Right lobe of liver (tissue), 6 donors: Measurements from ENCODE around the gene NAGPA. TPM values are rescaled to one million over a fixed set of nuclear protein-coding genes. Genes with fewer than 3 reads are reported as not detected.

Source experiments
- ATAC-seq, 4 donors: fragments of 200-7000 bp; cut with Tn5 transposase; one replicate each; pipeline ENCODE4 v1.9.1; 2020; ENCODE audit warnings: mild to moderate bottlenecking in 4 of 4, moderate library complexity in 4 of 4
- DNase-seq, 3 donors: peaks; one replicate each; pipeline ENCODE4 v3.0.0-alpha.2; 2020
- H3K27ac ChIP-seq, 3 donors: fragments of 200-600 bp; one replicate each; pipeline ENCODE4 v1.8.0; 2022
- H3K27me3 ChIP-seq, 2 donors: fragments of 200-600 bp; one replicate each; pipeline ENCODE4 v1.8.0; 2022
- H3K36me3 ChIP-seq, 4 donors: fragments of 200-600 bp; sonication (generic) in 1 of 4; one replicate each; pipeline versions ENCODE4 v1.5.1 to v1.8.0; 2017 to 2022; ENCODE audit warnings: control low read depth in 1 of 4
- H3K4me1 ChIP-seq, 4 donors: fragments of 200-600 bp; sonication (generic) in 1 of 4; one replicate each; pipeline versions ENCODE4 v1.5.1 to v1.8.0; 2017 to 2022; ENCODE audit warnings: control low read depth in 1 of 4
- H3K4me3 ChIP-seq, 3 donors: fragments of 200-600 bp; one replicate each; pipeline ENCODE4 v1.8.0; 2022
- H3K9me3 ChIP-seq, 4 donors: fragments of 200-600 bp; sonication (generic) in 1 of 4; one replicate each; pipeline versions ENCODE4 v1.5.1 to v1.8.0; 2017 to 2022; ENCODE audit warnings: control low read depth in 1 of 4
- POLR2A ChIP-seq: fragments of 450-650 bp; IDR thresholded peaks from one replicate; pipeline ENCODE4 v1.6.1; 2017; ENCODE audit warnings: antibody characterized with exemption, mild to moderate bottlenecking
- WGBS: methylation state at CpG from one replicate; pipeline ENCODE4 v1.1.6; 2018; ENCODE audit warnings: low coverage, low lambda C conversion rate; ENCODE audit not compliant: insufficient coverage; ENCODE audit errors: missing lambda C conversion rate; 5-methylcytosine and 5-hydroxymethylcytosine counted together
- intact Hi-C, 2 donors: fragments of 100-400 bp; cut with DNase I; formaldehyde crosslinking; loops; one replicate each; pipeline versions ENCODE4 v1.11.2 to v1.14.1; 2022
- total RNA-seq, 6 experiments: library from RNA; depleted of rRNA in 2 of 6; stranded (reverse); fragments of >200 nt in 2 of 6; fragmentation: NEBNext Ultra II Directional in 3 of 6; extraction: Animal tissue kit (Norgen Biotek cat#: 25700) in 3 of 6; gene quantifications; one replicate each; pipeline versions ENCODE4 v1.1.0 to v1.2.4, GENCODE V29; 2016 to 2023
- TF ChIP-seq, protein P1 (sequence below), 4 donors: fragments of 200-600 bp in 3 of 4; fragments of 450-650 bp in 1 of 4; IDR thresholded peaks; one replicate each; pipeline versions ENCODE4 v1.5.1 to v1.8.0; 2016 to 2022; ENCODE audit warnings: antibody characterized with exemption in 4 of 4, mild to moderate bottlenecking in 2 of 4
- donor health status: DM: no; HTN: yes; CAD: no.
- donor health status: DM: no; HTN: no; CAD: no.
- donor health status: DM: no; HTN: no; CAD: no.
- donor health status: DM: no; HTN: yes; CAD: no.
- donor health status: DM: no; HTN: yes; CAD: no.

The NAGPA gene
- total RNA-seq, 6 experiments from 2014 or later: 6.6 to 22.1 (median 8.4) TPM

DNA sequence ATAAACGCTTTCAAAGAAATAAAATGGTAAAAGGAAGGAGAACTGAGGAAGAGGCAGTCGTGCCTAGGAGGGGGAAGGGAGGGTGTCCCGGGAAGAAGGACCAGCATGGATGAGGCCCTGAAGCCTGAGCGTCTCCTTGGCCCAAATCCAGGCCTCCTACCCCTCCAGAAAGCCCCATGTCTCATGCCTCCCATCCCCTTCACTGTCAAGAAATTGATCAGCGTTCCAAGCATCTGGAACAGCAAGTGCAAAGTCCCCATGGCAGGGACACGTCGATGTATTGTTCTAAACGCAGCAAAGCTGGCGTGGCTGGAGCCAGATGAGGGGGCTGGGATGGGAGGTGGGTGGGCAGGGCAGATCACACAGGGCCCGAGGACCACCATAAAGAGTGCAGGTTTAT, 53.0 kb downstream of the NAGPA start:
- intact Hi-C loops: no loop called here
- Histone ChIP-seq H3K27ac (no peak overlapping the region), H3K4me1 (no peaks in the 10 kb centered on the region), H3K4me3 (no peak overlapping the region), H3K36me3 (no peaks in the 10 kb centered on the region), H3K27me3 (no peaks in the 10 kb centered on the region), H3K9me3 (no peaks in the 10 kb centered on the region)
- no peak for ATAC-seq
- TF ChIP-seq POLR2A: no peak
- TF ChIP-seq, protein P1, sequence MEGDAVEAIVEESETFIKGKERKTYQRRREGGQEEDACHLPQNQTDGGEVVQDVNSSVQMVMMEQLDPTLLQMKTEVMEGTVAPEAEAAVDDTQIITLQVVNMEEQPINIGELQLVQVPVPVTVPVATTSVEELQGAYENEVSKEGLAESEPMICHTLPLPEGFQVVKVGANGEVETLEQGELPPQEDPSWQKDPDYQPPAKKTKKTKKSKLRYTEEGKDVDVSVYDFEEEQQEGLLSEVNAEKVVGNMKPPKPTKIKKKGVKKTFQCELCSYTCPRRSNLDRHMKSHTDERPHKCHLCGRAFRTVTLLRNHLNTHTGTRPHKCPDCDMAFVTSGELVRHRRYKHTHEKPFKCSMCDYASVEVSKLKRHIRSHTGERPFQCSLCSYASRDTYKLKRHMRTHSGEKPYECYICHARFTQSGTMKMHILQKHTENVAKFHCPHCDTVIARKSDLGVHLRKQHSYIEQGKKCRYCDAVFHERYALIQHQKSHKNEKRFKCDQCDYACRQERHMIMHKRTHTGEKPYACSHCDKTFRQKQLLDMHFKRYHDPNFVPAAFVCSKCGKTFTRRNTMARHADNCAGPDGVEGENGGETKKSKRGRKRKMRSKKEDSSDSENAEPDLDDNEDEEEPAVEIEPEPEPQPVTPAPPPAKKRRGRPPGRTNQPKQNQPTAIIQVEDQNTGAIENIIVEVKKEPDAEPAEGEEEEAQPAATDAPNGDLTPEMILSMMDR (IDR thresholded peaks at IDR 0.05): no peak
- no peak for DNase-seq
- WGBS: no CpG with 5 or more reads among the region's 10 CpGs

DNA sequence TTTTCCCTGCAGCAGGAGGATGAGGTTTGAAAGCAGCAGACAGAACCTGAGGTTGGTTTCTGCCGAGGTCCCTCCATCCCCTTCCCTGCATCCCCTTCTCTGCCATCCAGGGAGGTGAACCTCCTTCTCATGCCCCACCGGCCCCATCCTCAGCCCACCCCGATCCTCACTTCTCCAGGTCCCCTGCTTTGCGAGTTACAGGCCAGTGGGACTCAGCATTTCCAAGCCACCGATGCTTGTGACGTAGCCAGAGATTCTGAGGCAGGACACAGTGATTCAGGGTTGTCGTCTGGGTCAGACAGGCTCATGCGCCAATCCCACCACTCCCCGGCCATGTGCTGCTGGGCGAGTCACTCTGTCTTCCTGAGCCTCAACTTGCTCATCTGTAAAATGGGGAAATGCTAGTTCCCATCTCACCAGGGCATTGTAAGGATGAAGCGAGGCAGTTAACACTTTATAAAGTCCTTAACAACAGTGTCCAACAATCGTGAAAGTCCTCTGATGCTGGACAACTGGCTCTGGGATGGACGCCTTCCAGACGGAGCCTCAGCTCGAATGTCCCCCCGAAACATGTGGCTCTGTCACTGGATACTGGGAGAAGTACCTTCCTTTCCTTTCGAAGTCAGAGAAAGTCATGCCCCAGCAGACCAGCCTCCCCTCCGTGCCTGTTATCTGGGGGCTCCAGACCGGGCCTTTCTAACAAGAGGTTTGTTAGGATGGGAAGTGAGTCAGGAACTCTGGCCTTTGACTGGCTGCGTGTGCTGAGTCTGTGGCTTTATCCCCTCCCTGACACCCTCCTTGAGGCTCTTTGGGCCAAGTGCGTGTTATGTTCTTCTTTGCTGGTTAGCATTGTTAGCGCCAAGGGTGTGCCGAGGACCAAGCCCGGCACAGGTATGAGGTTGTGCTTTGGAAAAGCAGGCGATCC, 53.7 kb downstream of the NAGPA start:
- no peak for DNase-seq
- Histone ChIP-seq H3K4me1 (no peaks in the 10 kb centered on the region), H3K27me3 (no peaks in the 10 kb centered on the region), H3K27ac (no peak overlapping the region), H3K4me3 (no peak overlapping the region), H3K9me3 (no peaks in the 10 kb centered on the region), H3K36me3 (no peaks in the 10 kb centered on the region)
- 49% methylated on average over 22 of the region's 25 CpGs for WGBS
- no peak for TF ChIP-seq POLR2A
- TF ChIP-seq, protein P1 (IDR thresholded peaks at IDR 0.05): no peak
- intact Hi-C loops: no loop called here
- no peak for ATAC-seq

DNA sequence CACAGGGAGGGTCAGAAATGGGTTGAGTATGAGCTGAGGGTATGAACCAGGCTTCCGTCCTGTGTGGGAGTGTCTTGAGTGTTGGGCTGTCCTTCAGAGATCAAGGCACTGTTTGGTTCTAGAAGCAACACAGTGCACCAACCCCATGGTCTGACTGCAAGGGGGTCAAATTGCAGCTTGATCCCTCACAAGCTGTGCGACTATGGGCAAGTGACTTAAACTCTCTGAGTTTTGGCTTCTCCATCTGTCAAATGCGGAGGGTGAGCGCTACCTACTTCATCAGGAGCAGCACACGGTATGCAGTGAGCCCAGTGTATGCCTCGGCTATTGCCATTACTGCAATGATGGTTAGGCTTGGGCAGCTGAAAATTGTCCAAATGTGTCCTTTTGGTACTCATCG, 54.6 kb downstream of the NAGPA start:
- no peak for ATAC-seq
- TF ChIP-seq, protein P1 (IDR thresholded peaks at IDR 0.05): no peak
- TF ChIP-seq POLR2A: no peak
- Histone ChIP-seq H3K4me1 (no peaks in the 10 kb centered on the region), H3K27ac (no peak overlapping the region), H3K9me3 (no peaks in the 10 kb centered on the region), H3K36me3 (no peaks in the 10 kb centered on the region), H3K4me3 (no peak overlapping the region), H3K27me3 (no peaks in the 10 kb centered on the region)
- intact Hi-C loops: no loop called here
- 70% methylated on average over 6 of the region's 7 CpGs for WGBS
- DNase-seq: no peak

DNA sequence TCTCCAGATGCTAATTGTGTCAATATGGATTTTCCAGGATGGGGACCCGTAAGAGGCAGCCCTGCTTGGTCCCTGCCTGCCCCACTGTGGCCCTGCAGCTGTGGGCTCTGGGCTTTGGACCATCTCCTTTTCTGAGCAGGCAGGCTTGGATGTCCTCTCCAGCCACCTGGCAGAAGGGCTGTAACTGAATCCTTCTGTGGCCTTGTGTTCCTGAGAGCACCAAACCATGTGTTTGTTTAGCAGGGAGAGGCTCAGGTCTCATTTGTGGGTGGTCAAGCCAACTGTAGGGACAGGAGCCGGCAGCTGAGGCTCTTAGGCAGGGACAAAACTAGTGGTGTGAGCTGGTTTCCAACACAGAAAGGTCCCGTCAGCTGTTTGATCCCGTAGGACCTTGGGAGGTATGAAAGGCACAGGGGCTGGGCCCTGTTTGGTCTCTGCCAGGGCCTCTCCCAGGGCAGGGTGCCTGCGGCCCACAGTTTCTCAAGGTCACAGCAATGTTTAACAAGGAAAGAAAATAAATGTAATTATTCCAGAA, 57.1 kb downstream of the NAGPA start:
- Histone ChIP-seq H3K4me3 (no peak overlapping the region), H3K36me3 (no peaks in the 10 kb centered on the region), H3K4me1 (no peaks in the 10 kb centered on the region), H3K9me3 (no peaks in the 10 kb centered on the region), H3K27me3 (no peaks in the 10 kb centered on the region), H3K27ac (no peak overlapping the region)
- ATAC-seq (no peak), DNase-seq (no peak)
- TF ChIP-seq POLR2A: no peak
- TF ChIP-seq, protein P1 (IDR thresholded peaks at IDR 0.05): no peak
- WGBS: 68% methylated on average over 5 of the region's 5 CpGs
- intact Hi-C loops: no loop called here
